Heart right ventricle (tissue), 16 donors: ENCODE measurements around the gene RIN1. TPM values are rescaled to one million over a fixed set of nuclear protein-coding genes. Genes with fewer than 3 reads are reported as not detected.

Experiments
- ATAC-seq, 8 donors: fragments of 200-7000 bp; cut with Tn5 transposase; one replicate each; pipeline ENCODE4 v1.9.1; 2020; ENCODE audit warnings: mild to moderate bottlenecking in 8 of 8, moderate library complexity in 8 of 8, moderate number of reproducible peaks in 1 of 8
- DNase-seq, 2 donors: peaks; one replicate each; pipeline ENCODE4 v3.0.0-alpha.2; 2020
- H3K27ac ChIP-seq, 10 donors: fragments of 200-600 bp; sonication (generic) in 2 of 10; one replicate each; pipeline versions ENCODE4 v1.5.0 to v1.8.0; 2020 to 2022; ENCODE audit warnings: mild to moderate bottlenecking in 3 of 10
- H3K27me3 ChIP-seq, 7 donors: fragments of 200-600 bp; one replicate each; pipeline ENCODE4 v1.8.0; 2021 to 2022; ENCODE audit warnings: mild to moderate bottlenecking in 2 of 7
- H3K36me3 ChIP-seq, 9 donors: fragments of 200-600 bp; sonication (generic) in 1 of 9; one replicate each; pipeline versions ENCODE4 v1.5.0 to v1.8.0; 2020 to 2022; ENCODE audit warnings: mild to moderate bottlenecking in 2 of 9
- H3K4me1 ChIP-seq, 9 donors: fragments of 200-600 bp; sonication (generic) in 1 of 9; one replicate each; pipeline versions ENCODE4 v1.5.0 to v1.8.0; 2020 to 2022; ENCODE audit warnings: mild to moderate bottlenecking in 4 of 9
- H3K4me3 ChIP-seq, 10 donors: fragments of 200-600 bp; sonication (generic) in 2 of 10; one replicate each; pipeline versions ENCODE4 v1.5.0 to v1.8.0; 2020 to 2022; ENCODE audit warnings: mild to moderate bottlenecking in 7 of 10, moderate library complexity in 2 of 10
- H3K9me3 ChIP-seq, 11 donors: fragments of 200-600 bp in 10 of 11; sonication (generic) in 2 of 11; one replicate each; pipeline versions ENCODE4 v1.5.0 to v1.8.0; 2013 to 2022; ENCODE audit warnings: mild to moderate bottlenecking in 2 of 11, control low read depth in 1 of 11, moderate library complexity in 1 of 11
- WGBS, 2 donors: extraction: QIAGEN DNeasy Blood & Tissue Kit; methylation state at CpG; one replicate each; pipeline ENCODE4 v1.1.7; 2013; ENCODE audit warnings: inconsistent platforms in 1 of 2; 5-methylcytosine and 5-hydroxymethylcytosine counted together
- intact Hi-C, 10 donors: fragments of 100-400 bp; cut with DNase I; formaldehyde crosslinking; loops; one replicate each; pipeline versions ENCODE4 v1.11.1 to v1.14.2; 2022
- polyA plus RNA-seq, 2 donors: library from polyadenylated mRNA; stranded (reverse); fragments of 200-250 nt; gene quantifications; one replicate each; pipeline ENCODE4 v1.2.3, GENCODE V29; 2013
- total RNA-seq, 10 donors: library from RNA; stranded (reverse); fragmentation: NEBNext Ultra II Directional in 3 of 10; extraction: Animal tissue kit (Norgen Biotek cat#: 25700) in 3 of 10; gene quantifications; one replicate each; pipeline versions ENCODE4 v1.2.1 to v1.2.4, GENCODE V29; 2021 to 2023
- TF ChIP-seq, protein P1 (sequence below), 9 donors: fragments of 200-600 bp; sonication (generic) in 2 of 9; IDR thresholded peaks; one replicate each; pipeline versions ENCODE4 v1.5.0 to v1.8.0; 2021 to 2022; ENCODE audit warnings: antibody characterized with exemption in 9 of 9, mild to moderate bottlenecking in 5 of 9, moderate library complexity in 1 of 9
- donor health status: Arrhythmogenic right ventricular cardiomyopathy.
- donor health status: ischemic (EF 13 %, LVEDD 7.1; RV severe dilation, severe dysfunction).
- donor health status: healthy with polysubstance abuse.
- donor health status: DM: no; HTN: yes; CAD: no.
- donor health status: DM: no; HTN: no; CAD: no.
- donor health status: ischemic (EF 25% LVEDD 6.9; RV normal size, moderate dysfunction).
- donor health status: ischemic (EF 25% LVEDD 5.7; RV mildly dilated, moderate dysfunction).
- donor health status: healthy.
- donor health status: DM: yes; HTN: yes; CAD: no.
- donor health status: Ischemic cardiomyopathy.
- donor health status: ischemic (EF 35%, LVEDD 5.7; RV mildly dilated, moderate dysfunction).
- donor health status: nonischemic (EF 11% LVEDD 7.7; RV severe dilation, severe dysfunction).
- donor health status: DM: yes; HTN: yes; CAD: no.
- donor health status: PGD.
- donor health status: ischemic (EF 29% LVEDD 5.4; RV normal size, mild dysfunction).
- donor health status: nonischemic (EF 23%, LVEDD 6.1; RV moderate dilation, normal function).

The RIN1 gene
- total and polyA plus RNA-seq, 12 donors, result 0.81 to 10.8 (median 1.9) TPM

DNA sequence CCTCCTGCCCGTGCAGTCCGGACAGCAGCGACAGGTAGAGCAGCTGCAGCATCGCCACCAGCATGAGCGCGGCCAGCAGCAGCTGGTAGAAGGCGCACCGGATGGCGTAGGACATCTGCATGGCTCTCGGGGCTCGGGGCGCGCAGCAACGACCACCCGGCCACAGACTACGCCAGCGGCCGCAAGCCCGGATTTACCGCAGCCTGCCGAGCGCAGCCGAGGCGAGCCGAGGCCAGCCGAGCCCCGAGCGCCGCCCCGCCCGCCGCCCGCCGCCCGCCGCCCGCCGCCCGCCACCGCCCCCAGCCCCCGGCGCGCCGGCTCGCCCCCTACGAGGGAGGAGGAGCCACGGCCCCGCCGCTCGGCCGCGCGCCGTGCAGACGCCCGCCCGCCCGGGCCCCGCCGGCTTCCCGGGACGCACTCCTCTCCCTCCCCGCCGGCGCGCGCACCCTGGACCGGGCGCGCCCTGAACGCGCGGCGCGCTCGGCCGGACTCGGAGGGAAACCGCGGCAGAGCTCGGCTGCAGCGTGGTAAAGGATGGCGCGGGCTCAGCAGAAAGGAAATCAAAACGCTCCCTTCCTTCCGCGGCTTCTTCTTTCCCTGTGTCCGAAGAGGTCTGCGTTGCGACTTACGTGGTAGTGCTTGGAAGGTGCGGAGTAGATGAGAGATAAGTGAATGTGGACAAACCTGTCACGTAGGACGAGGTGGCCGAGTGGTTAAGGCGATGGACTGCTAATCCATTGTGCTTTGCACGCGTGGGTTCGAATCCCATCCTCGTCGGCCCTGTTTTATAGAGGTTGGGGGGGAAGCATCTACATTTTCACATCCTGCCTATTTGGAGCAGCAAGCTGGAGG is 11.4 kb upstream of the RIN1 start, which contains the start of gene B4GAT1:
Gene B4GAT1 (minus strand): TSS at position 205 of the 852 bp plus-strand sequence. CDS start 84 bp downstream, at position 121.
- H3K27ac ChIP-seq, result peak within 1 kb of the TSS; percentile 80 to 97 (median 88)

DNA sequence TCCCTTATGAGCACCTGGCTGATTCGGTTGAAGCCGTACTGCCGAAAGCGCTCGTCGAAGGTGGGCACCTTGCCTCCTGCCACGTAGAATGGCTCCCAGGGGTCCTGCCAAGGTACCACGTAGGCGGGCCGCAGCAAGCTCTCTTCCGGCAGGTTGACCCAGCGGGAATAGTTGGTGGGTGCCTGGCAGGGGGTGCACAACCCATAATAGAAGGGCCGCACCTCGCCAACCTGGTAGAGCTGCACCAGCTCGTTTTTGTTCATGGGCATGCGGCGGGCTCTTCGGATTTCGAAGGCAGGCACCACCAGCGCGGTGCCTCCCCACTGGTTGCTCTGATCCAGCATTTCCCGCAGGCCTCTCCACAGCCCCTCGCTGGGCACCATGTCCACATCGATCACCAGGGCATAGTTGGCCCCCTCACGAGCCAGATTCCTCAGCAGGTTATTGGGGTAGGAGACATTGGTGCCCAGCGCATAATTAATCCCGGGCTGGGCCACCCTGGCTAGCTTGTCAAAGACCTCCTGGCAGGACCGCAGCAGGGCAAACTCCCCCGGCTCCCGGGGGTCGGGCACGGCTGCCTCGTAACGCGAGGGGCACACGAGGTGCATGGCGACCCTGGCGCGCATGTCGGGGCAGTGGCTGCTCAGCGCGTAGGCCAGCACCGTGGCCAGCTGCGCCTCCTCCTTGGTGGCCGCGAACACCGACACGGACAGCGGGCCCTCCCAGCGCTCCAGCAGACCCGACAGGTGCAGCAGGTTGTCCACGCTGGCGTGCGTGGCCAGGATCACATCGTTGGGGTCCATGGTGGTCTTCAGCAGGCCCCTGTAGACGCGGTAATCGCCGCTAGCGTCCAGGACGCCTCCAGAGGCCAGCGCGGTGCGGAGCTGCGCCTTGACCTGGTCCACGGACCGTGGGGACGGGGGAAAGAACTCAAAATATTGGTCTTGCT is 10.5 kb upstream of the RIN1 start:
- intact Hi-C loops, result loop anchor here in 3 of 10 donors (5.0 kb wide), 2 partner anchors 34 to 41 kb away; no protein-coding TSS in a partner anchor
- TF ChIP-seq, protein P1, sequence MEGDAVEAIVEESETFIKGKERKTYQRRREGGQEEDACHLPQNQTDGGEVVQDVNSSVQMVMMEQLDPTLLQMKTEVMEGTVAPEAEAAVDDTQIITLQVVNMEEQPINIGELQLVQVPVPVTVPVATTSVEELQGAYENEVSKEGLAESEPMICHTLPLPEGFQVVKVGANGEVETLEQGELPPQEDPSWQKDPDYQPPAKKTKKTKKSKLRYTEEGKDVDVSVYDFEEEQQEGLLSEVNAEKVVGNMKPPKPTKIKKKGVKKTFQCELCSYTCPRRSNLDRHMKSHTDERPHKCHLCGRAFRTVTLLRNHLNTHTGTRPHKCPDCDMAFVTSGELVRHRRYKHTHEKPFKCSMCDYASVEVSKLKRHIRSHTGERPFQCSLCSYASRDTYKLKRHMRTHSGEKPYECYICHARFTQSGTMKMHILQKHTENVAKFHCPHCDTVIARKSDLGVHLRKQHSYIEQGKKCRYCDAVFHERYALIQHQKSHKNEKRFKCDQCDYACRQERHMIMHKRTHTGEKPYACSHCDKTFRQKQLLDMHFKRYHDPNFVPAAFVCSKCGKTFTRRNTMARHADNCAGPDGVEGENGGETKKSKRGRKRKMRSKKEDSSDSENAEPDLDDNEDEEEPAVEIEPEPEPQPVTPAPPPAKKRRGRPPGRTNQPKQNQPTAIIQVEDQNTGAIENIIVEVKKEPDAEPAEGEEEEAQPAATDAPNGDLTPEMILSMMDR (IDR thresholded peaks at IDR 0.05), result no peak
- peaks cover 0 to 14% (median under 1%) of the 10 kb centered on the region in 9 donors for H3K36me3 ChIP-seq
- peak overlapping the region; percentile 80 to 97 (median 88) for H3K27ac ChIP-seq
- peaks cover 0 to 5% (median 0%) of the 10 kb centered on the region in 7 donors for H3K27me3 ChIP-seq
- H3K4me3 ChIP-seq, result peak overlapping the region; percentile 67 to 100 (median 90)
- 31 to 33% methylated on average over 68 of the region's 68 CpGs for WGBS, 2 donors
- no peaks in the 10 kb centered on the region for H3K9me3 ChIP-seq
- peaks cover 16 to 48% (median 39%) of the 10 kb centered on the region in 9 donors for H3K4me1 ChIP-seq
- DNase-seq (no peak), ATAC-seq (peak in 4 of 8 donors; percentile 4 to 35 (median 13))

More for the DNA sequence above, 11.4 kb upstream of the RIN1 start, which contains the start of gene B4GAT1:
- intact Hi-C loops, result loop anchor here in 3 of 10 donors (5.0 kb wide), 2 partner anchors 35 to 40 kb away; no protein-coding TSS in a partner anchor
- Histone ChIP-seq H3K4me3 (peak within 1 kb of the TSS; percentile 67 to 100 (median 90)), H3K9me3 (no peaks in the 10 kb centered on the region), H3K4me1 (peaks cover 16 to 48% (median 39%) of the 10 kb centered on the region in 9 donors), H3K27me3 (peaks cover 0 to 5% (median 0%) of the 10 kb centered on the region in 7 donors), H3K36me3 (peaks cover 0 to 5% (median 0%) of the 10 kb centered on the region in 9 donors)
- ATAC-seq, result peak; percentile 53 to 84 (median 68)
- peak; percentile 76 to 88 for DNase-seq
- TF ChIP-seq, protein P1 (IDR thresholded peaks at IDR 0.05), result no peak
- 0 to 1% methylated on average over 83 to 88 of the region's 101 CpGs for WGBS, 2 donors

DNA sequence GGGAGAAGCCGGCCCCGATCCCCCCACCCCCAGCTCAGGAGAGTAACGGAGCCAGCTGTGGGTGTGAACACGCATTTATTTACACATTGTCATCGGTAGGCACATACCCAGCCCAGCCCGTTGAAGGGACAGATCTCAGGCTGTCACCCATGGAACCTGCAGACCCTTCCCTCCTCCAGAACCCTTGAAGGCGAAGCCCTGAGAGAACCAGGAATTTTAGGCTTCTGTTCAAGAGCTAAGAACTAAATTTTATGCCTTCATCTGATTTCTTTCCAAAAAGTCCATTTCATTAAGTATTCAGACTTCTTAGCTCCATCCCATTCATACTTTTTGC is 9.0 kb upstream of the RIN1 start:
- no peaks in the 10 kb centered on the region for H3K9me3 ChIP-seq
- ATAC-seq, result peak in 1 of 8 donors; percentile 19
- TF ChIP-seq, protein P1 (IDR thresholded peaks at IDR 0.05), result no peak
- 2 to 5% methylated on average over 7 of the region's 7 CpGs for WGBS, 2 donors
- peak overlapping the region in 9 of 10 donors; percentile 61 to 88 (median 84) for H3K27ac ChIP-seq
- H3K36me3 ChIP-seq, result peaks cover 2 to 29% (median 15%) of the 10 kb centered on the region in 9 donors
- DNase-seq, result no peak
- peaks cover 16 to 48% (median 39%) of the 10 kb centered on the region in 9 donors for H3K4me1 ChIP-seq
- H3K27me3 ChIP-seq, result peaks cover 0 to 5% (median 0%) of the 10 kb centered on the region in 7 donors
- peak overlapping the region; percentile 81 to 100 (median 94) for H3K4me3 ChIP-seq
- intact Hi-C loops, result loop anchor here in 3 of 10 donors (5.0 kb wide), 2 partner anchors 33 to 42 kb away; no protein-coding TSS in a partner anchor
